Measurements from ENCODE around the gene KCNJ1. TPM values are rescaled to one million over a fixed set of nuclear protein-coding genes. Genes with fewer than 3 reads are reported as not detected.

The KCNJ1 gene
- polyA plus RNA-seq, 1 experiment = not detected

DNA sequence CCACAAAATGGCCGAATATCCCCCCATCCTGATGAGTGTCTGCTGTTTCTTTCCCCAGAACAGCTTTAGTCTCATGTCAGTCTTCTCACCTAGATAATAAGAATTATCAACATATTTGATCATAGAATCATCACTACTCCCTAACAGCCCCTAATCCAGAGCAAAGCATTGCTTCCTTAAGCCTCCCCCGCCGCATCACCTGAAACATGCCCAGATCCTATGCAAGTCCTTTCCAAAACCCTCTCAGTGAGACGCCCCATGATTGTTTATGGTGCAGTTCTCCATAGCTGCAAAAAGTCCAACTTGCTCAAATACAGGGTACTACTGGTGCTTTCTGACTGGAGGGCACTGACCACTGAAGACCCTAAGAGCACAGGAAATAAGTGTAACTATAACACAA lies 20.1 kb downstream of the KCNJ1 start:
- ChIA-PET POLR2A (no interaction called here), CTCF (interaction anchor here (1.1 to 4.4 kb wide), 4 partner anchors 11 to 689 kb away, joined by 3 to 24 read pairs (median 4); no protein-coding TSS in a partner anchor)
- no peak for DNase-seq (ENCODE audit: low read depth, low spot score)
- H3K9me3 ChIP-seq (ENCODE audit: control insufficient read depth, insufficient read depth, low read length) = no peaks in the 10 kb centered on the region
- no peak overlapping the region for H3K4me3 ChIP-seq (ENCODE audit: low read depth, low read length)
- H3K27me3 ChIP-seq (ENCODE audit: control insufficient read depth, insufficient read depth, low read length) = peaks cover 9% of the 10 kb centered on the region
- TF ChIP-seq, protein P1, sequence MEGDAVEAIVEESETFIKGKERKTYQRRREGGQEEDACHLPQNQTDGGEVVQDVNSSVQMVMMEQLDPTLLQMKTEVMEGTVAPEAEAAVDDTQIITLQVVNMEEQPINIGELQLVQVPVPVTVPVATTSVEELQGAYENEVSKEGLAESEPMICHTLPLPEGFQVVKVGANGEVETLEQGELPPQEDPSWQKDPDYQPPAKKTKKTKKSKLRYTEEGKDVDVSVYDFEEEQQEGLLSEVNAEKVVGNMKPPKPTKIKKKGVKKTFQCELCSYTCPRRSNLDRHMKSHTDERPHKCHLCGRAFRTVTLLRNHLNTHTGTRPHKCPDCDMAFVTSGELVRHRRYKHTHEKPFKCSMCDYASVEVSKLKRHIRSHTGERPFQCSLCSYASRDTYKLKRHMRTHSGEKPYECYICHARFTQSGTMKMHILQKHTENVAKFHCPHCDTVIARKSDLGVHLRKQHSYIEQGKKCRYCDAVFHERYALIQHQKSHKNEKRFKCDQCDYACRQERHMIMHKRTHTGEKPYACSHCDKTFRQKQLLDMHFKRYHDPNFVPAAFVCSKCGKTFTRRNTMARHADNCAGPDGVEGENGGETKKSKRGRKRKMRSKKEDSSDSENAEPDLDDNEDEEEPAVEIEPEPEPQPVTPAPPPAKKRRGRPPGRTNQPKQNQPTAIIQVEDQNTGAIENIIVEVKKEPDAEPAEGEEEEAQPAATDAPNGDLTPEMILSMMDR (IDR thresholded peaks at IDR 0.05; ENCODE audit: low read depth, low read length) = no peak
- H3K27ac ChIP-seq (ENCODE audit: low read depth, low read length) = no peak overlapping the region

DNA sequence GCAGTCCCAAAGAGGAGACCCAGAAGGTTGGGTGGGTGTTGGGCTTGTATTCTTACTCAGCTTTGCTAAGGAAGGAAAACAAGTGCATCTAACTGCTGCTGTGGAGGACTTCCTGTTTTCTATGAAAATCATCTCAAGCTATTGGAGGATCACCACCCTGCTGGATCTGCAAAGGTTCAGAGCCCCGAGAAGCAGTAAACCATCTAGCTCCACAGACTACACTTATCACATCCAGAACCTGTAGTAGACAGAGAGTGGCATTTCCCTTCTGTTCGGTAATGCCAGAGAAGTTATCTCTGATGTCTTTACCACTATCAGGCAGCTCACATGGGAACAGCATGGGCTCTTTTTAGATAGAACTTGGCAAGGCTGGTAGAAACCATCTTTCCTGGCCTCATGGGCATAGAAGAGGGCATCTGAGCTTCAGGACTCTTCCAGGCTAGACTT lies 21.7 kb downstream of the KCNJ1 start:
- no peaks in the 10 kb centered on the region for H3K9me3 ChIP-seq (ENCODE audit: control insufficient read depth, insufficient read depth, low read length)
- H3K4me3 ChIP-seq (ENCODE audit: low read depth, low read length) = no peak overlapping the region
- no peak for DNase-seq (ENCODE audit: low read depth, low spot score)
- TF ChIP-seq, protein P1 (IDR thresholded peaks at IDR 0.05; ENCODE audit: low read depth, low read length) = no peak
- POLR2A ChIA-PET = no interaction called here
- H3K27me3 ChIP-seq (ENCODE audit: control insufficient read depth, insufficient read depth, low read length) = peaks cover 9% of the 10 kb centered on the region
- CTCF ChIA-PET = interaction anchor here (0.9 to 4.4 kb wide), 3 partner anchors 14 to 688 kb away, joined by 3 to 24 read pairs (median 7); no protein-coding TSS in a partner anchor
- H3K27ac ChIP-seq (ENCODE audit: low read depth, low read length) = no peak overlapping the region

DNA sequence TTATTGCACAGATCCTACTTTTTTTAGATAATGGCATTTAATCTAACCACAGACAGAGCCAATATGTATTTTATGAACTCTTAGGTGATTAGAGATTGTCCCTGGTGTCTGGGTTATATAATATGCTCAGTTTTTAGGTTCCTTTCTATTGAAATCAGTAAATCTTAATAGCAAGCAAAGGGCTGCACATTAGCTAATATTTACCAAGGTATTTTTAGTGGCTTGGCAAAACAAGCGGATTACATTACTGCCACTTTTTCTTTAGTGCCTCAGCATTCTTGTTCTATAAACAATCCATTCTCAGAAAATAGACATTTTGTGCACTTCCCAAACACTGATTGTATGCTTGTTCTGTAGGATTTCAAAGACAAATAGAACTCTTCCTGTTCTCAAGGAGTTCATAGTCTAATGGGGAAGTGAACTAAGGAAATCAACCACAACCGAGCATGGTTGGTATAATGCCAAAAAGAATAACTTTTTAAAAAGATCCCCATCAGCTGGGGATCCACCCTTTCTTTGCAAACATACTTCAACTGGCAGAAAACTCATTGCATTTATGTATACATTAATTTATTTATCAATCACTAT lies 23.8 kb downstream of the KCNJ1 start:
- CTCF ChIA-PET = interaction anchor here (1.2 to 1.6 kb wide), 3 partner anchors 12 to 671 kb away, joined by 3 to 7 read pairs (median 5); no protein-coding TSS in a partner anchor
- POLR2A ChIA-PET = no interaction called here
- H3K27me3 ChIP-seq (ENCODE audit: control insufficient read depth, insufficient read depth, low read length) = peaks cover 7% of the 10 kb centered on the region

DNA sequence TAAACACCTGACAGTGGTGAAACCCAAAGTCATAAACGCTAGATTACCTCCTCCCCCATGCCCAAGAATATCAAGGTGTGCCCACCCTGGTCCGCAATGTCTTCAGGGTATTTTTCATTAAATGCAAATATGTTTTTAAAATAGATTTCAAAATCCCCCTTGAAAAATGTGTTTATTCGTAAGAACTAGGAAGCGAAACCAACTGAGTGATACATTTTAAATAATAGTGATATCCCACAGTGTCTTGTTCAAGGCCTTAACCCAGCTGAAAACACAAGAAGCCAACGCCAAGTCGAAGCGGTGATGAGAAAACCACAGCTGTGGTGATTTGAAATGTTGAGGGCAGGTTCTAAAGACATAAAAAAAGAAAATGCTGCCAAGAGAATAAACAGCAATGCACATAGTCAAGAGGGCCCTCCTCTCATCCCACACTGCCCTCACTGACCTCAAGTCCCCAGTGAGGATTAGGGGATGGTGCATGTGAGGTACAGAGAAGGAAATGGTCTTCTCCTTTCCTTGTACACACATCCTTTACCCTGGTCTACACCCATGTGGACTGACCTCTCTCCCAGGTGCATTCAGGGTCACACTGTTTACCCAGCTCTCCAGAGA lies 25.5 kb downstream of the KCNJ1 start:
- Histone ChIP-seq H3K27ac (ENCODE audit: low read depth, low read length) (no peak overlapping the region), H3K27me3 (ENCODE audit: control insufficient read depth, insufficient read depth, low read length) (peaks cover 5% of the 10 kb centered on the region), H3K9me3 (ENCODE audit: control insufficient read depth, insufficient read depth, low read length) (no peaks in the 10 kb centered on the region), H3K4me3 (ENCODE audit: low read depth, low read length) (no peak overlapping the region)
- POLR2A ChIA-PET = no interaction called here
- TF ChIP-seq, protein P1 (IDR thresholded peaks at IDR 0.05; ENCODE audit: low read depth, low read length) = no peak
- no peak for DNase-seq (ENCODE audit: low read depth, low spot score)
- CTCF ChIA-PET = interaction anchor here (1.1 kb wide), 1 partner anchor 14 kb away, joined by 3 read pairs; no protein-coding TSS in a partner anchor

More for the DNA sequence above, 23.8 kb downstream of the KCNJ1 start:
- Histone ChIP-seq H3K9me3 (ENCODE audit: control insufficient read depth, insufficient read depth, low read length) (no peaks in the 10 kb centered on the region), H3K4me3 (ENCODE audit: low read depth, low read length) (no peak overlapping the region), H3K27ac (ENCODE audit: low read depth, low read length) (no peak overlapping the region)
- DNase-seq (ENCODE audit: low read depth, low spot score) = no peak
- TF ChIP-seq, protein P1 (IDR thresholded peaks at IDR 0.05; ENCODE audit: low read depth, low read length) = no peak

DNA sequence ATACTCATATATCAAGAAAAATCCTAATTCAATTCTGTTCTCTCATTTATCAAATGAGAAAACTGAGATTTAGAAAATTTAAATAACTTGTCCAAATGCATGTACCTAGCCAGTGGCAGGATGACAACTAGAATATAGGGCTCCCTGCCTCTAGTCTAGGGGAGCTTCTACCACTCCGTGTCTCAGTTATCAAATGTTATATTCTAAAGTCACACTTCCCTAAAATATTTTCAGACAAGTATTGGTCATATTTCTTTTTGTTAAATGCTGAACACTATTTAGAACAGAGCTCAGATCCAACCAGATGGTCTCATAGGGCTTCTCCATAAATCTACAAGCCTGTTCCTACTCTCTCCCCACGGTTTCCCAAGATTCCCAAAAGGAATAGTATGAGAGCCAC lies 26.3 kb downstream of the KCNJ1 start:
- Histone ChIP-seq H3K9me3 (ENCODE audit: control insufficient read depth, insufficient read depth, low read length) (no peaks in the 10 kb centered on the region), H3K27ac (ENCODE audit: low read depth, low read length) (no peak overlapping the region), H3K4me3 (ENCODE audit: low read depth, low read length) (no peak overlapping the region), H3K27me3 (ENCODE audit: control insufficient read depth, insufficient read depth, low read length) (peaks cover 5% of the 10 kb centered on the region)
- POLR2A ChIA-PET = no interaction called here
- CTCF ChIA-PET = interaction anchor here (1.0 to 1.5 kb wide), 3 partner anchors 10 to 683 kb away, joined by 3 to 11 read pairs (median 6); no protein-coding TSS in a partner anchor
- TF ChIP-seq, protein P1 (IDR thresholded peaks at IDR 0.05; ENCODE audit: low read depth, low read length) = no peak
- DNase-seq (ENCODE audit: low read depth, low spot score) = no peak
